GM12892 (cell line): ENCODE measurements around the gene ZNF443.
"Not testable (repeated sequence)": the region's sequence is repeated elsewhere in the genome, so short reads cannot be mapped to it uniquely, and the experiment has no call there.

ENCODE experiments used
- POLR2A ChIP-seq: IDR thresholded peaks from 2 replicates; pipeline ENCODE4 v1.6.1; 2011; ENCODE audit warnings: low read depth, low read length, control low read depth
- TAF1 ChIP-seq: IDR thresholded peaks from 2 replicates; pipeline ENCODE4 v1.6.1; 2011; ENCODE audit warnings: low read depth, mild to moderate bottlenecking, control low read depth, low read length, borderline replicate concordance

DNA sequence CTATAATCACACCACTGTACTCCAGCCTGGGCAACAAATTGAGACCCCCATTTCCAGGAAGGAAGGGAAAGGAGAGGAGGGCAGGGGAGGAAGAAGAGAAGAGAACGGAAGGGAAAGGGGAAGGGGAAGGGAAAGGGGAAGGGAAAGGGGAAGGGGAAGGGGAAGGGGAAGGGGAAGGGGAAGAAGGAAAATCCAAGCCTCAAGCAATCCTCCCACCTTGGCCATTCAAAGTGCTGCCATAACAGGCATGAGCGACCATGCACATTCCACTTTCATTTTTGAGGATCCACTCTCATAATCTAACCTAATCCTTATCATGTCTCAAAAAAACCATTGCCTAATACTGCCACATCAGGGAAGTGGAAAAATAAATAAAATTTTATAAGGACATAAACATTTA, 54.5 kb downstream of the ZNF443 start:
- TF ChIP-seq POLR2A, TAF1: not testable (repeated sequence)
